WI38 (cell line): ENCODE results near the gene DCLRE1B.

ENCODE experiments used
- H3K4me3 ChIP-seq: 2 replicates; pipeline ENCODE4 v1.5.1; 2011; ENCODE audit warnings: low read depth, mild to moderate bottlenecking, control low read depth, low read length
- TF ChIP-seq, protein P1 (sequence below): IDR thresholded peaks from 2 replicates; pipeline ENCODE4 v1.5.1; 2012; ENCODE audit warnings: low read depth, mild to moderate bottlenecking, control low read depth, low read length

DCLRE1B gene

DNA sequence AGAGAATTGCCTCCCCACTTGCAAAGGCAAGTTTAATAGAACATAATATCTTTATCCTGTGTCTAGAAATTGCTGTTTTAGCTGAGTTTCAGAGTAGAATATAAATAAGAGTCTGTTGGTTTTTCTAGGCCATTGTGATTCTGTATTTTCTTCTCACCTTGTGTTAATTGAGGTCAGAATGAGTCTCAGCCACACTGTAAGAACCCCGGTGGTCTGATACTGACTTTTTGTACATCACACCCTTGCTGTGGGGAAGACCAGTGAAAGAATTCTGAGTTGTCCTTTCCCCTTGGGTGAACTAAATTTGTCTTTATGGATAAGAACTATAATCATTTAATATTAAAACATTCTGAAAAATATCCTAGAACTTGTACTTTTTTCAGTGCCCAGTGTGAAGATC lies 30.8 kb downstream of the DCLRE1B start:
- no peak overlapping the region for H3K4me3 ChIP-seq
- TF ChIP-seq, protein P1, sequence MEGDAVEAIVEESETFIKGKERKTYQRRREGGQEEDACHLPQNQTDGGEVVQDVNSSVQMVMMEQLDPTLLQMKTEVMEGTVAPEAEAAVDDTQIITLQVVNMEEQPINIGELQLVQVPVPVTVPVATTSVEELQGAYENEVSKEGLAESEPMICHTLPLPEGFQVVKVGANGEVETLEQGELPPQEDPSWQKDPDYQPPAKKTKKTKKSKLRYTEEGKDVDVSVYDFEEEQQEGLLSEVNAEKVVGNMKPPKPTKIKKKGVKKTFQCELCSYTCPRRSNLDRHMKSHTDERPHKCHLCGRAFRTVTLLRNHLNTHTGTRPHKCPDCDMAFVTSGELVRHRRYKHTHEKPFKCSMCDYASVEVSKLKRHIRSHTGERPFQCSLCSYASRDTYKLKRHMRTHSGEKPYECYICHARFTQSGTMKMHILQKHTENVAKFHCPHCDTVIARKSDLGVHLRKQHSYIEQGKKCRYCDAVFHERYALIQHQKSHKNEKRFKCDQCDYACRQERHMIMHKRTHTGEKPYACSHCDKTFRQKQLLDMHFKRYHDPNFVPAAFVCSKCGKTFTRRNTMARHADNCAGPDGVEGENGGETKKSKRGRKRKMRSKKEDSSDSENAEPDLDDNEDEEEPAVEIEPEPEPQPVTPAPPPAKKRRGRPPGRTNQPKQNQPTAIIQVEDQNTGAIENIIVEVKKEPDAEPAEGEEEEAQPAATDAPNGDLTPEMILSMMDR, result no peak

DNA sequence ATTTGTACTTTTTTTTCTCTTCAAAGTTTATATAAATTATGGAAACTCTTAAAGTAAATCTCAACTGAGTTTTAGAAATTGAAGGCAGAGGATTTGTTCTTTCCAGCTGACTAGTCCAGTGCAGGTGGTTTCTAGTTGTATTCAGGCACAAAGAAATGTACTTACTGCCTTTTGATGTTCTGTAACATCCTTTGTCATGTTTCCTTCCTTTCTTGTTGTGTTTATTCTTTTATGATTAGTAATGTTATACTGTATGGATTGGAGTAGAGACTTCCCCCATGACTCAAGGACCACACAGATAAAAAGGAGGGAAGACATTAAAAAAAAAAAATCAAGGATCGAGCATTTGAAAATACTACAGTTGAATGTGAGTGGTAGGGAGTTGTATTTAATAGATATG lies 32.0 kb downstream of the DCLRE1B start:
- H3K4me3 ChIP-seq, result no peak overlapping the region
- TF ChIP-seq, protein P1, result no peak

DNA sequence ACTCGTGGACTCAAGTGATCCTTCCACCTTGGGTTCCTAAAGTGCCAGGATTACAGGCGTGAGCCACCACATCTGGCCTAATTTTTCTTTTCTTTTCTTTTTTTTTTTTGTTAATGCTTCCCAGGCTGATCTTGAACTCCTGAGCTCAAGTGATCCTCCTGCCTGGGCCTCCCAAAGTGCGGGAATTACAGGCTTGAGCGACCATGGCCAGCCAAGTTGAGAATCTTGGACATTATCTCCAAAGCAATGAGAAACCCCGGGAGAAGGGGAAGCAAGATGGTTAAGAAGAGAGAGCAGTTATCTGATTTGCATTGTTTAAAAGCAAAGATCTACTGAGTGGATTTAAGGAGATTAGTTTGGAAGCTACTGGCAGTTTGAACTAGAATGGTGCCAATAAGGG lies 33.1 kb downstream of the DCLRE1B start:
- TF ChIP-seq, protein P1, result no peak
- no peak overlapping the region for H3K4me3 ChIP-seq

DNA sequence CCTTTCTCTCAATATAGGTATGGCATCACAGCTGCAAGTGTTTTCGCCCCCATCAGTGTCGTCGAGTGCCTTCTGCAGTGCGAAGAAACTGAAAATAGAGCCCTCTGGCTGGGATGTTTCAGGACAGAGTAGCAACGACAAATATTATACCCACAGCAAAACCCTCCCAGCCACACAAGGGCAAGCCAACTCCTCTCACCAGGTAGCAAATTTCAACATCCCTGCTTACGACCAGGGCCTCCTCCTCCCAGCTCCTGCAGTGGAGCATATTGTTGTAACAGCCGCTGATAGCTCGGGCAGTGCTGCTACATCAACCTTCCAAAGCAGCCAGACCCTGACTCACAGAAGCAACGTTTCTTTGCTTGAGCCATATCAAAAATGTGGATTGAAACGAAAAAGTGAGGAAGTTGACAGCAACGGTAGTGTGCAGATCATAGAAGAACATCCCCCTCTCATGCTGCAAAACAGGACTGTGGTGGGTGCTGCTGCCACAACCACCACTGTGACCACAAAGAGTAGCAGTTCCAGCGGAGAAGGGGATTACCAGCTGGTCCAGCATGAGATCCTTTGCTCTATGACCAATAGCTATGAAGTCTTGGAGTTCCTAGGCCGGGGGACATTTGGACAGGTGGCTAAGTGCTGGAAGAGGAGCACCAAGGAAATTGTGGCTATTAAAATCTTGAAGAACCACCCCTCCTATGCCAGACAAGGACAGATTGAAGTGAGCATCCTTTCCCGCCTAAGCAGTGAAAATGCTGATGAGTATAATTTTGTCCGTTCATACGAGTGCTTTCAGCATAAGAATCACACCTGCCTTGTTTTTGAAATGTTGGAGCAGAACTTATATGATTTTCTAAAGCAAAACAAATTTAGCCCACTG lies 35.5 kb downstream of the DCLRE1B start:
- no peak overlapping the region for H3K4me3 ChIP-seq
- TF ChIP-seq, protein P1, result no peak

DNA sequence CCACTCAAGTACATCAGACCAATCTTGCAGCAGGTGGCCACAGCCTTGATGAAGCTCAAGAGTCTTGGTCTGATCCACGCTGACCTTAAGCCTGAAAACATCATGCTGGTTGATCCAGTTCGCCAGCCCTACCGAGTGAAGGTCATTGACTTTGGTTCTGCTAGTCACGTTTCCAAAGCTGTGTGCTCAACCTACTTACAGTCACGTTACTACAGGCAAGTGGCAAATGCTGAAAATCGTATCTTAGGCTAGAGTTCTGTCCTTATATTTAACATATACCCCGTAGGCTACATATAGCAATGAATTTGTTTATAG lies 36.1 kb downstream of the DCLRE1B start:
- TF ChIP-seq, protein P1, result no peak
- H3K4me3 ChIP-seq, result no peak overlapping the region

DNA sequence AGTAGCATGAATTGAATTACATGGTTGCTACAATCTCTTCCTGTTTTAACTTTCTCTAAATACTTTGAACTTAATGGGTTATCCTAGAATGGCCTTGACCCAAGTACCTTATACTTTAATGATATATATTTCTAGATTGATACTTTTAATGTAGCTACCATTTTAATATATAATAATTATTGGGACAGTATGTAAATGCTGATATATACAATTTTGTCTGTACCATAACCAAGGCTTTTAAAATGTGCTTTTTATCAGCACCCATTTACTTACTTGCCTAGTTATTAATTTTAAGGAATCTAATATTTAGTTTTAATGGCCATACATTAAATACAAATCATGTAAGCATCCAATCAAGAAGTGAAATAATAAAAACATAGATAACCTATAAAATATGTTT lies 37.4 kb downstream of the DCLRE1B start:
- no peak overlapping the region for H3K4me3 ChIP-seq
- TF ChIP-seq, protein P1, result no peak

DNA sequence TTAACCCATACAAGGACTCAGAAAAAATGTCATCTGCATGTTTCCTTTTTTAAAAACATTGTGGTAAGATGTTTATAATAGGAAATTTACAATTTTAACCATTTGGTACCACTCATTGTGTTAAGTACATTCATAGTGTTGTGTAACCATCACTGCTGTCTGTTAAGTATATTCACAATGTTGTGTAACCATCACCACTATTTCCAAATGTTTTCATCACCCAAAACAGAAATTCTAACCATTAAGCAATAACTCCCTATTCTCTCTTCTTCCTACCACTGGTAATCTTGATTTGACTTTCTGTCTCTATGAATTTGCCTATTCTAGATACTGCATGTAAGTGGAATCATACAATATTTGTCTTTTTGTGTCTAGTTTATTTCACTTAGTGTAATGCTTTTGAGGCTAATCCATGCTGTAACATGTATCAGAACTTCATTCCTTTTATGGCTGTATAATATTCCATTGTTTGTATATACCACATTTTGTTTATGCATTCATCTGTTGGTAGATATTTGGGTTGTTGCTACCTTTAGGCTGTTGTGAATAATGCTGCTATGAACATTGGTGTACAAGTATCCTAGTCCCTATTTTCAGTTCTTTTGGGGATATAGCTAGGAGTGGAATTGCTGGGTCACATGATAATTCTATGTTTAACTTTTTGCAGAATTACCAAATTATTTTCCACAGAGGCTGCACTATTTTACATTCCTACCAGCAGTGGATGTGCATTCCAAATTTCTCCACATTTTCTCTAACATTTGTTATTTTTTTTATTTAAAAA lies 38.1 kb downstream of the DCLRE1B start:
- H3K4me3 ChIP-seq, result no peak overlapping the region
- TF ChIP-seq, protein P1, result no peak
